GM12878 (cell line): ENCODE results near the gene RARA. TPM values are rescaled to one million over a fixed set of nuclear protein-coding genes. Genes with fewer than 3 reads are reported as not detected.
A peak's percentile ranks its signal among the peaks of the same experiment; 100 is the strongest.

Experiments
- ATAC-seq: fragments of 200-7000 bp; cut with Tn5 transposase; 3 replicates; pipeline ENCODE4 v1.9.1; 2020; ENCODE audit warnings: mild to moderate bottlenecking, moderate library complexity
- BruUV-seq: library from RNA; stranded (reverse); fragments of 400-500 nt; replicated peaks from 2 replicates; lab custom pipeline; 2021; lab: Mats Ljungman, UMichigan
- CTCF ChIA-PET: fragments of 300-600 bp; sonication (Branson Sonifier 250); formaldehyde crosslinking; extraction: SDS; loops from one replicate; lab custom pipeline; 2021; ENCODE audit warnings: inconsistent platforms; lab: Yijun Ruan, JAX
- POLR2A ChIA-PET: fragments of 350-600 bp; formaldehyde crosslinking; extraction: SDS; loops from one replicate; lab custom pipeline; 2021; ENCODE audit warnings: inconsistent platforms; lab: Charles Lee
- RAD21 ChIA-PET: fragments of 300-600 bp; sonication (Branson Sonifier 250); formaldehyde crosslinking; loops from one replicate; lab custom pipeline; 2023; ENCODE audit warnings: antibody characterized with exemption; ENCODE audit not compliant: unreplicated experiment; lab: Charles Lee
- SMC1A ChIA-PET: fragments of 300-600 bp; sonication (Branson Sonifier 250); formaldehyde crosslinking; loops from one replicate; lab custom pipeline; 2023; ENCODE audit not compliant: unreplicated experiment, uncharacterized antibody; lab: Charles Lee
- DNase-seq: peaks from one replicate; pipeline ENCODE4 v3.0.0-alpha.2; 2011; ENCODE audit warnings: low read depth, low spot score
- FAIRE-seq: peaks from 3 replicates; lab custom pipeline; 2011; peaks lifted over from hg19 to GRCh38; lab: Jason Lieb, UNC
- H2AFZ ChIP-seq: 2 replicates; pipeline ENCODE4 v1.6.0; 2011; ENCODE audit warnings: low read depth, low read length, control low read depth; ENCODE audit not compliant: control insufficient read depth
- H3K27ac ChIP-seq: 2 replicates; pipeline ENCODE4 v1.5.1; 2011; ENCODE audit warnings: control low read depth; ENCODE audit not compliant: control insufficient read depth, insufficient read depth
- H3K27me3 ChIP-seq, 2 experiments: replicated peaks in 1 of 2; 2 replicates each; pipeline versions ENCODE4 v1.6.0 to v1.6.1; 2011; ENCODE audit warnings: low read length in 1 of 2; ENCODE audit not compliant: control insufficient read depth in 2 of 2, insufficient read depth in 2 of 2
- H3K36me3 ChIP-seq, 2 experiments: 2 replicates each; pipeline ENCODE4 v1.5.1; 2011; ENCODE audit warnings: low read length in 1 of 2; ENCODE audit not compliant: control insufficient read depth in 2 of 2, insufficient read depth in 2 of 2
- H3K4me1 ChIP-seq: 2 replicates; pipeline ENCODE4 v1.6.1; 2011; ENCODE audit warnings: mild to moderate bottlenecking, low read length, moderate library complexity, mixed read lengths; ENCODE audit not compliant: control insufficient read depth, insufficient read depth
- H3K4me2 ChIP-seq: 2 replicates; pipeline ENCODE4 v1.6.0; 2011; ENCODE audit warnings: control low read depth; ENCODE audit not compliant: control insufficient read depth, insufficient read depth
- H3K4me3 ChIP-seq: fragments of 200-600 bp; sonication (generic); 2 replicates; pipeline ENCODE4 v1.5.1; 2016
- H3K79me2 ChIP-seq: 2 replicates; pipeline ENCODE4 v1.6.0; 2011; ENCODE audit warnings: low read length; ENCODE audit not compliant: control insufficient read depth, insufficient read depth
- H3K9ac ChIP-seq: 2 replicates; pipeline ENCODE4 v1.8.0; 2011; ENCODE audit warnings: low read length, control low read depth, mixed read lengths; ENCODE audit not compliant: control insufficient read depth, insufficient read depth
- H3K9me3 ChIP-seq: replicated peaks from 3 replicates; pipeline ENCODE4 v1.5.1; 2011; ENCODE audit warnings: mild to moderate bottlenecking, low read length; ENCODE audit not compliant: control insufficient read depth, insufficient read depth
- H4K20me1 ChIP-seq: 2 replicates; pipeline ENCODE4 v1.6.0; 2011; ENCODE audit not compliant: control insufficient read depth, insufficient read depth
- CREM ChIP-seq: IDR thresholded peaks from 2 replicates; pipeline ENCODE4 v1.6.1; 2014; ENCODE audit warnings: antibody characterized with exemption, low read depth
- IRF4 ChIP-seq: IDR thresholded peaks from 2 replicates; pipeline ENCODE4 v1.6.1; 2011; ENCODE audit warnings: low read depth, low read length
- JUNB ChIP-seq: IDR thresholded peaks from 2 replicates; pipeline ENCODE4 v1.6.1; 2016; ENCODE audit warnings: antibody characterized with exemption, mild to moderate bottlenecking
- MTA2 ChIP-seq: fragments of 450-650 bp; IDR thresholded peaks from 2 replicates; pipeline ENCODE4 v1.6.1; 2016; ENCODE audit warnings: low read depth, mild to moderate bottlenecking, moderate library complexity
- NR2F1 ChIP-seq: fragments of 450-650 bp; conservative IDR thresholded peaks from 2 replicates; pipeline ENCODE4 v1.6.1; 2017; ENCODE audit warnings: mild to moderate bottlenecking
- SP1 ChIP-seq: IDR thresholded peaks from one replicate; pipeline ENCODE4 v1.6.1; 2011; ENCODE audit warnings: low read depth, low read length
- SRF ChIP-seq, 2 experiments: IDR thresholded peaks; 2 replicates each; pipeline ENCODE4 v1.6.1; 2011; ENCODE audit warnings: low read depth in 2 of 2, low read length in 2 of 2, mild to moderate bottlenecking in 1 of 2, moderate library complexity in 1 of 2
- ZNF274 ChIP-seq: IDR thresholded peaks from one replicate; pipeline ENCODE4 v1.8.0; 2011; ENCODE audit not compliant: insufficient read length, insufficient read depth
- WGBS: methylation state at CpG from one replicate; pipeline ENCODE4 v1.1.6; 2016; ENCODE audit warnings: low lambda C conversion rate; ENCODE audit not compliant: insufficient replicate concordance, insufficient coverage; ENCODE audit errors: missing lambda C conversion rate; 5-methylcytosine and 5-hydroxymethylcytosine counted together
- in situ Hi-C: fragments of 300-500 bp; cut with MboI; formaldehyde crosslinking; loops from 9 replicates; pipeline ENCODE4 v1.14.3; 2018; ENCODE audit warnings: mixed read lengths
- intact Hi-C: fragments of 100-400 bp; cut with micrococcal nuclease; formaldehyde crosslinking; loops from one replicate; pipeline ENCODE4 v1.14.2; 2022; ENCODE audit not compliant: unreplicated experiment
- polyA plus RNA-seq, 11 experiments: library from polyadenylated mRNA; depleted of rRNA in 4 of 11; unstranded in 6 of 11; stranded (reverse) in 5 of 11; fragments of >200 nt; fragmentation: Nextera tagmentation in 4 of 11; fragmentation: Illumina TruSeq in 1 of 11; extraction: Ambion mirVana in 4 of 11; extraction: Trizol in 1 of 11; gene quantifications; 1 replicate in 1 of 11; 2 replicates in 10 of 11; pipeline versions ENCODE4 v1.2.1 to v1.2.3, GENCODE V29; 2011 to 2016; ENCODE audit warnings: inconsistent platforms in 2 of 11, missing spikeins in 2 of 11, low read depth in 1 of 11
- total RNA-seq, 4 experiments: library from RNA; depleted of rRNA in 3 of 4; stranded (reverse); fragments of >200 nt in 3 of 4; fragmentation: Illumina TruSeq in 1 of 4; extraction: Trizol in 1 of 4; gene quantifications; 2 replicates each; pipeline versions ENCODE4 v1.2.1 to v1.2.3, GENCODE V29; 2013 to 2021

Gene RARA
- total and polyA plus RNA-seq, 10 of the 15 experiments (the other 5 are each of a cell fraction or from before 2014, with no cell fraction given): 0.13 to 33.6 (median 13.6) TPM

- ChIA-PET SMC1A (interaction anchor here (0.7 to 7.8 kb wide), 12 partner anchors 8 to 276 kb away, joined by 3 to 74 read pairs (median 7); partner anchors contain the start of genes CSF3, RARA and WIPF2), POLR2A (no interaction called here), CTCF (interaction anchor here (0.6 to 13.0 kb wide), 22 partner anchors 10 to 278 kb away, joined by 3 to 186 read pairs (median 4); partner anchors contain the start of genes CSF3, NR1D1 and WIPF2), RAD21 (interaction anchor here (0.6 to 4.2 kb wide), 7 partner anchors 16 to 179 kb away, joined by 3 to 44 read pairs (median 7); no protein-coding TSS in a partner anchor)
- peaks cover 9 to 10% of the 10 kb centered on the region in 2 experiments for H3K36me3 ChIP-seq
- BruUV-seq: no TSS peak
- WGBS: 50% methylated on average over 2 of the region's 2 CpGs
- peak; percentile 12 for ATAC-seq
- no peaks in the 10 kb centered on the region for H3K27me3 ChIP-seq
- H3K79me2 ChIP-seq: peaks cover 35% of the 10 kb centered on the region
- no peaks in the 10 kb centered on the region for H4K20me1 ChIP-seq
- intact Hi-C loops (loop anchor here (2.0 to 5.0 kb wide), 3 partner anchors 74 to 278 kb away; partner anchors contain the start of gene WIPF2), in situ Hi-C loops (loop anchor here (25.0 kb wide), 1 partner anchor 279 kb away; the partner anchor contains the start of gene CSF3)
- FAIRE-seq: no peak
- H3K27ac ChIP-seq: no peak overlapping the region
- no peaks in the 10 kb centered on the region for H3K9me3 ChIP-seq
- no peak overlapping the region for H3K4me3 ChIP-seq
- H3K4me2 ChIP-seq: peak overlapping the region; percentile 45
- no peak for DNase-seq
- no peak overlapping the region for H2AFZ ChIP-seq
- H3K4me1 ChIP-seq: peaks cover 9% of the 10 kb centered on the region
- H3K9ac ChIP-seq: no peak overlapping the region
- TF ChIP-seq MTA2: no peak
- TF ChIP-seq JUNB: peak; percentile 64
- 0 out of 2 replicates have a peak, but pooled peaks have one; percentile 24 for TF ChIP-seq IRF4
- TF ChIP-seq CREM: no peak
- TF ChIP-seq SRF (IDR thresholded peaks at IDR 0.05; ENCODE audit: low read depth in 2 of 2, low read length in 2 of 2): no peak
- TF ChIP-seq SP1: no peak
- peak; percentile 36; the same call in 1 of the 2 replicates for TF ChIP-seq NR2F1
- TF ChIP-seq ZNF274: no peak
These were observed 17.7 kb upstream of the RARA start for GRCh38 chr17:40291281-40291664.
